Right lobe of liver (tissue), 6 donors: ENCODE measurements around the gene RIPOR2. TPM values are rescaled to one million over a fixed set of nuclear protein-coding genes. Genes with fewer than 3 reads are reported as not detected.

ENCODE experiments used
- ATAC-seq, 4 donors: fragments of 200-7000 bp; cut with Tn5 transposase; one replicate each; pipeline ENCODE4 v1.9.1; 2020; ENCODE audit warnings: mild to moderate bottlenecking in 4 of 4, moderate library complexity in 4 of 4
- DNase-seq, 3 donors: peaks; one replicate each; pipeline ENCODE4 v3.0.0-alpha.2; 2020
- H3K27ac ChIP-seq, 3 donors: fragments of 200-600 bp; one replicate each; pipeline ENCODE4 v1.8.0; 2022
- H3K27me3 ChIP-seq, 2 donors: fragments of 200-600 bp; one replicate each; pipeline ENCODE4 v1.8.0; 2022
- H3K36me3 ChIP-seq, 4 donors: fragments of 200-600 bp; sonication (generic) in 1 of 4; one replicate each; pipeline versions ENCODE4 v1.5.1 to v1.8.0; 2017 to 2022; ENCODE audit warnings: control low read depth in 1 of 4
- H3K4me1 ChIP-seq, 4 donors: fragments of 200-600 bp; sonication (generic) in 1 of 4; one replicate each; pipeline versions ENCODE4 v1.5.1 to v1.8.0; 2017 to 2022; ENCODE audit warnings: control low read depth in 1 of 4
- H3K4me3 ChIP-seq, 3 donors: fragments of 200-600 bp; one replicate each; pipeline ENCODE4 v1.8.0; 2022
- H3K9me3 ChIP-seq, 4 donors: fragments of 200-600 bp; sonication (generic) in 1 of 4; one replicate each; pipeline versions ENCODE4 v1.5.1 to v1.8.0; 2017 to 2022; ENCODE audit warnings: control low read depth in 1 of 4
- POLR2A ChIP-seq: fragments of 450-650 bp; IDR thresholded peaks from one replicate; pipeline ENCODE4 v1.6.1; 2017; ENCODE audit warnings: antibody characterized with exemption, mild to moderate bottlenecking
- WGBS: methylation state at CpG from one replicate; pipeline ENCODE4 v1.1.6; 2018; ENCODE audit warnings: low coverage, low lambda C conversion rate; ENCODE audit not compliant: insufficient coverage; ENCODE audit errors: missing lambda C conversion rate; 5-methylcytosine and 5-hydroxymethylcytosine counted together
- intact Hi-C, 2 donors: fragments of 100-400 bp; cut with DNase I; formaldehyde crosslinking; loops; one replicate each; pipeline versions ENCODE4 v1.11.2 to v1.14.1; 2022
- total RNA-seq, 6 experiments: library from RNA; depleted of rRNA in 2 of 6; stranded (reverse); fragments of >200 nt in 2 of 6; fragmentation: NEBNext Ultra II Directional in 3 of 6; extraction: Animal tissue kit (Norgen Biotek cat#: 25700) in 3 of 6; gene quantifications; one replicate each; pipeline versions ENCODE4 v1.1.0 to v1.2.4, GENCODE V29; 2016 to 2023
- TF ChIP-seq, protein P1 (sequence below), 4 donors: fragments of 200-600 bp in 3 of 4; fragments of 450-650 bp in 1 of 4; IDR thresholded peaks; one replicate each; pipeline versions ENCODE4 v1.5.1 to v1.8.0; 2016 to 2022; ENCODE audit warnings: antibody characterized with exemption in 4 of 4, mild to moderate bottlenecking in 2 of 4
- donor health status: DM: no; HTN: yes; CAD: no.
- donor health status: DM: no; HTN: no; CAD: no.
- donor health status: DM: no; HTN: no; CAD: no.
- donor health status: DM: no; HTN: yes; CAD: no.
- donor health status: DM: no; HTN: yes; CAD: no.

Gene RIPOR2
- total RNA-seq, 6 experiments from 2014 or later: 1.8 to 4.6 (median 3.5) TPM

DNA sequence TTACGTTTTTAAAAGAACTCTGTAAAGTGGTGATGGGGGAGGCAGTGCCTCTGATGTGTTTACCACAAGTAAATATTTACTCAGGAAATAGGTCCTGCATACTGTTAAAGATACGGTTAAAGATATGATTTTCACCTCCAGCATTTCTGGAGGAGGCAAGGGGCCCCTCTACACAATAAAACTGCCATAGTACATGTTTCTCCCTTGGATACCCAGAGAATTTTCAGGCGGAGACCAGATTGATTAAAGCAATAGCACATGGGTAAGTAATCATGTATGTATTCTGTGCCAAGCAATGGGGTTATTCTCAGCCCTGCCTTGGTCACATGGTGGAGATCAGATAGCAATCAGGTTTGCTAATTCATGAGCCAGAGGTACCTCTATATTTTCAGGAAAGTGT, 9.6 kb downstream of the RIPOR2 start:
- Histone ChIP-seq H3K9me3 (no peaks in the 10 kb centered on the region), H3K36me3 (no peaks in the 10 kb centered on the region), H3K27ac (no peak overlapping the region), H3K4me3 (no peak overlapping the region), H3K4me1 (no peaks in the 10 kb centered on the region), H3K27me3 (no peaks in the 10 kb centered on the region)
- ATAC-seq (no peak), DNase-seq (no peak)
- no peak for TF ChIP-seq POLR2A
- TF ChIP-seq, protein P1, sequence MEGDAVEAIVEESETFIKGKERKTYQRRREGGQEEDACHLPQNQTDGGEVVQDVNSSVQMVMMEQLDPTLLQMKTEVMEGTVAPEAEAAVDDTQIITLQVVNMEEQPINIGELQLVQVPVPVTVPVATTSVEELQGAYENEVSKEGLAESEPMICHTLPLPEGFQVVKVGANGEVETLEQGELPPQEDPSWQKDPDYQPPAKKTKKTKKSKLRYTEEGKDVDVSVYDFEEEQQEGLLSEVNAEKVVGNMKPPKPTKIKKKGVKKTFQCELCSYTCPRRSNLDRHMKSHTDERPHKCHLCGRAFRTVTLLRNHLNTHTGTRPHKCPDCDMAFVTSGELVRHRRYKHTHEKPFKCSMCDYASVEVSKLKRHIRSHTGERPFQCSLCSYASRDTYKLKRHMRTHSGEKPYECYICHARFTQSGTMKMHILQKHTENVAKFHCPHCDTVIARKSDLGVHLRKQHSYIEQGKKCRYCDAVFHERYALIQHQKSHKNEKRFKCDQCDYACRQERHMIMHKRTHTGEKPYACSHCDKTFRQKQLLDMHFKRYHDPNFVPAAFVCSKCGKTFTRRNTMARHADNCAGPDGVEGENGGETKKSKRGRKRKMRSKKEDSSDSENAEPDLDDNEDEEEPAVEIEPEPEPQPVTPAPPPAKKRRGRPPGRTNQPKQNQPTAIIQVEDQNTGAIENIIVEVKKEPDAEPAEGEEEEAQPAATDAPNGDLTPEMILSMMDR (IDR thresholded peaks at IDR 0.05): no peak
- intact Hi-C loops: no loop called here
- 34% methylated on average over 3 of the region's 3 CpGs for WGBS

DNA sequence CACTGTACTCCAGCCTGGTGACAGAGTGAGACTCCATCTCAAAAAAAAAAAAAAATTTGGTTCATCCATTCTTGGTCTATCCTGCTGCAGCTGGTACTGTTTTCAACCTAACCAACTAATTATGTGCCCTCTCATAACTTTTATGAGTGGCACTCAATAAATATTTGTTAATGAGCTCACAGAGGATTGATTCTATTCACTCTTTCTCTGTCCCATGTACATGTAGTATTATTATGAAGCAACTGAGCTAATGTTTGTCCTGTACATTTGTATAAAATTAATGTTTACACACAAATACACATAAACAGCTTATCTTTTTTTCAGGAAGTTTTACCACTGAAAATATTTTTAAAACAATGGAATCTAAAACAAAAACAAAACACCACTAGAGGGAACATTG, 10.1 kb downstream of the RIPOR2 start:
- TF ChIP-seq, protein P1 (IDR thresholded peaks at IDR 0.05): no peak
- TF ChIP-seq POLR2A: no peak
- Histone ChIP-seq H3K9me3 (no peaks in the 10 kb centered on the region), H3K27ac (no peak overlapping the region), H3K36me3 (no peaks in the 10 kb centered on the region), H3K27me3 (no peaks in the 10 kb centered on the region), H3K4me1 (no peaks in the 10 kb centered on the region), H3K4me3 (no peak overlapping the region)
- intact Hi-C loops: no loop called here
- ATAC-seq (no peak), DNase-seq (no peak)

DNA sequence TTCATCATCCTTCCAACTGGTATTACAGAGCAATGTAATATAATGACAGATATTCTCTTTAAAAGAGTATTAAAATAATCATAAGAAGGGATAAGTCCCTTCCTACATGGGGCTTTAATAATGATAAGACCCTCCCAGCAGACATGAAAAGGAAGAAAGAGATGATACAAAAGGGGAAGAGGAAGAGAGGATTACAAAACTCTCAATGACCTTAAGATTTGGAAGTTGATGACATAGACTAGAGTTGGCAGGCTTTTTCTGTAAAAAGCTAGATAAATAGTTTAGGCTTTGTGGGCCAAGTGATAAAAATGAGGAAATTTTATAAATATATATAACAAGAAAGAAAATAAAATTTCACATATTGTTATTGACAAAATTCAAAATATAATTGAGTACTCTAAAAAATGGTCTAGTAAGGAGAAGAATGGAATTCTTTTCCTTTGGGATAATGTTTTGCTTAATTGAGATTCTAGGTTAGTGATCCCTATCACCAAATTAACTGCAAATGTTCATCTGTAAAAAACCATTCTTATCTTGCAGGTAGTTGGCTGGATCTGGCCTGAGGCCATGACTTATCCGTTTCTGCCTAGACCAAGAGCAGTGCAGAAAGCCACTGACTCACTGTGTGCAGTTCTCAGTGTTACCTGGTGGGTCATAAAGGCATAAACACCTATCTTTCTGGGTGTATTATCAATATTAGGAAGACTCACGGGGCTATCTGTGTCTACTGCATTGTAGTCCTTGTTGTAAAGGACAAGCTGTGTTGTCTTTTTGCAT, 11.0 kb downstream of the RIPOR2 start:
- 64% methylated on average over 2 of the region's 2 CpGs for WGBS
- TF ChIP-seq, protein P1 (IDR thresholded peaks at IDR 0.05): no peak
- no peak for TF ChIP-seq POLR2A
- ATAC-seq: no peak

DNA sequence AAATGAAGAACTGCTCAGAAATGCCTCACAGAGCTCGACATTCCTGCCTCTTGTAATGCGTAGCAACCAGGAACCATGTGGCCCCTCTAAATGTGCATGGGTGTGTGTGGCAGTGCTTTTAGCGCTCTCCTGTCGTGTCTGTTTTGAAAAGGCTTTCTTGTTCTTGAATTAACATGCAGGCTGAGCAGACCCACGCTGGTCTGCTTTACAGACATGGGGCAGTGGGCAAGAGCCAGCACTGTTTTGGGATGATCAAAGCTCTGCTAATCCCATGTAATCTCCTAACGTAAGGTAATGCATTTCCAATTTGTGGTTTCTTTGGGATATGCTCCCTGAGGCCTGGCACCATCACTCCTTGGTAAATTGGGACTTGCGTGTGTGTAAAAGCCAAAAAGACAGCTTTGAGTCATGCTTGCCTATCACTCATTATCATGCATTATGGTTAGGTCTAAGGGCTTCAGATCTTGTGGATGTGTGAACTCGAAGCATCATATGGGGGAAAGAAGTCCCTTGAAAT, 11.8 kb downstream of the RIPOR2 start:
- 81% methylated on average over 7 of the region's 8 CpGs for WGBS
- Histone ChIP-seq H3K4me1 (no peaks in the 10 kb centered on the region), H3K27me3 (no peaks in the 10 kb centered on the region), H3K9me3 (no peaks in the 10 kb centered on the region), H3K4me3 (no peak overlapping the region), H3K36me3 (no peaks in the 10 kb centered on the region), H3K27ac (no peak overlapping the region)
- ATAC-seq (no peak), DNase-seq (no peak)
- TF ChIP-seq, protein P1 (IDR thresholded peaks at IDR 0.05): no peak
- TF ChIP-seq POLR2A: no peak
- intact Hi-C loops: no loop called here

More for the DNA sequence above, 11.0 kb downstream of the RIPOR2 start:
- intact Hi-C loops: no loop called here
- no peak for DNase-seq
- H3K4me1 ChIP-seq: no peaks in the 10 kb centered on the region
- no peak overlapping the region for H3K4me3 ChIP-seq
- H3K9me3 ChIP-seq: no peaks in the 10 kb centered on the region
- no peak overlapping the region for H3K27ac ChIP-seq
- H3K27me3 ChIP-seq: no peaks in the 10 kb centered on the region
- no peaks in the 10 kb centered on the region for H3K36me3 ChIP-seq
